GM12873 (cell line): ENCODE measurements around the gene PPM1J.

Experiments
- TF ChIP-seq, protein P1 (sequence below): IDR thresholded peaks from 2 replicates; pipeline ENCODE4 v1.5.1; 2012; ENCODE audit warnings: low read depth, mild to moderate bottlenecking, moderate library complexity, low read length, control low read depth; ENCODE audit not compliant: insufficient read depth; ENCODE audit errors: missing control alignments

The PPM1J gene

DNA sequence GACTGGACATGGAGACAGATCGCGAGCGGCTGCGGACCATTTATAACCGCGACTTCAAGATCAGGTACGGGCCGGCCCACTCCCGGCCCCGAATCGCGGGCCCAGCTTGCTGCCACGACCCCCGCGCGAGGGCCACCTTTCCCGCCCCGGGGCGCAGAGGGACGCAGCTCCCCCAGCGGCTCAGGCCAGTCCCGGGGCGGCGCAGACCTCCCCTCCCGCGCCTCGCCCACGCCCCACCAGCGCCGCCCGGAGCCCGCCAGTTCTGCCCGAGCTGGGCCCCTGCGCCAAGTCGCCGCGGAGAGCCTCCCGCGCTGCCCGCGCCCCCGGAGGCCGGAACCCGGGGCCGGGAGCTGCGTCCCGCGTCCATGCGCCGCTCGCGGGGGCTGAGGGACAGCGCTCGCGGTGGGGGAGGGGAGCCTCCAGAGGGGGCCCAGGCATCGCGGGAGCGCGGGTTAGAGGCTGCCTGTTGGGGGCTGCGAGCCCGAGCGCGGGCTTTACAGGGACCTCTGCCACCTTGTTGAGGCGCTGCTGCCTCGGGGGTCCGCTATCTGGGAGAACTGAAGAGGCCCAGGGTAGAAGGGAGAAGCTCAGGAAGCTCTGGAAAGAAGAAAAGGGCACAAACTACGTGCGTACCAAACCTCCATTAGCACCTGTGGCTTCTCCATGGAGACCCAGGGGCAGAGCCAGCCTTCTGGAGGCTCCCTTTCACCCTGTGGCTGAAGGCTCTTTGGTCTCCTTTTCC lies 40.0 kb downstream of the PPM1J start:
- TF ChIP-seq, protein P1, sequence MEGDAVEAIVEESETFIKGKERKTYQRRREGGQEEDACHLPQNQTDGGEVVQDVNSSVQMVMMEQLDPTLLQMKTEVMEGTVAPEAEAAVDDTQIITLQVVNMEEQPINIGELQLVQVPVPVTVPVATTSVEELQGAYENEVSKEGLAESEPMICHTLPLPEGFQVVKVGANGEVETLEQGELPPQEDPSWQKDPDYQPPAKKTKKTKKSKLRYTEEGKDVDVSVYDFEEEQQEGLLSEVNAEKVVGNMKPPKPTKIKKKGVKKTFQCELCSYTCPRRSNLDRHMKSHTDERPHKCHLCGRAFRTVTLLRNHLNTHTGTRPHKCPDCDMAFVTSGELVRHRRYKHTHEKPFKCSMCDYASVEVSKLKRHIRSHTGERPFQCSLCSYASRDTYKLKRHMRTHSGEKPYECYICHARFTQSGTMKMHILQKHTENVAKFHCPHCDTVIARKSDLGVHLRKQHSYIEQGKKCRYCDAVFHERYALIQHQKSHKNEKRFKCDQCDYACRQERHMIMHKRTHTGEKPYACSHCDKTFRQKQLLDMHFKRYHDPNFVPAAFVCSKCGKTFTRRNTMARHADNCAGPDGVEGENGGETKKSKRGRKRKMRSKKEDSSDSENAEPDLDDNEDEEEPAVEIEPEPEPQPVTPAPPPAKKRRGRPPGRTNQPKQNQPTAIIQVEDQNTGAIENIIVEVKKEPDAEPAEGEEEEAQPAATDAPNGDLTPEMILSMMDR: peak; percentile 10

DNA sequence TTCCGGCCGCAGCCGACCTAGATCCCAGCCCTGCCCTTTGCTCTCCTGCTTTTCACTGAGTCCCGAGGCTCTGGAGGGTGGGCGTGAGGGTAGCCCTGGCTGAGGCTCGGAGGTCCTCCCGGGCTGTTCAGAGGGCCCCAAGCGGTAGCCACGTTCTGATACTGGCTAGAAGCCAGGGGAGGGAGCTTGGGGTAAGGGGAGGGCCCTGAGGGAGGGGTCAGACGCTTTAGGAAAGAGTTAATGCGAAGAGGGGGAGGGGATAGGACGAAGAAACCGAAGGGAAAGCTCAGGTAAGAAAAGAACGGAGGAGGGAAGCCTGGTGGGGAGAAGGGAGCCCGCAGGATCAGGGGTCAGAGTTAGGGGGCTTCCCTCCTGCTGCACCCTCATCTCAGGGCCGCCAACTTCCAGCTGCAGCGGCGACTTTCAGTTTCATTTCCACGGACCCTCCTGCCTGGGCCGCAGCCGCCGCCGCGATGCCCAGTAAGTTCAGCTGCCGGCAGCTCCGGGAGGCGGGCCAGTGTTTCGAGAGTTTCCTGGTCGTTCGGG lies 40.6 kb downstream of the PPM1J start, which contains the start of gene MOV10:
TSS of gene MOV10 (plus strand) at position 220 of the 546 bp plus-strand sequence. CDS start at position 474, 254 bp downstream.
- TF ChIP-seq, protein P1: no peak

DNA sequence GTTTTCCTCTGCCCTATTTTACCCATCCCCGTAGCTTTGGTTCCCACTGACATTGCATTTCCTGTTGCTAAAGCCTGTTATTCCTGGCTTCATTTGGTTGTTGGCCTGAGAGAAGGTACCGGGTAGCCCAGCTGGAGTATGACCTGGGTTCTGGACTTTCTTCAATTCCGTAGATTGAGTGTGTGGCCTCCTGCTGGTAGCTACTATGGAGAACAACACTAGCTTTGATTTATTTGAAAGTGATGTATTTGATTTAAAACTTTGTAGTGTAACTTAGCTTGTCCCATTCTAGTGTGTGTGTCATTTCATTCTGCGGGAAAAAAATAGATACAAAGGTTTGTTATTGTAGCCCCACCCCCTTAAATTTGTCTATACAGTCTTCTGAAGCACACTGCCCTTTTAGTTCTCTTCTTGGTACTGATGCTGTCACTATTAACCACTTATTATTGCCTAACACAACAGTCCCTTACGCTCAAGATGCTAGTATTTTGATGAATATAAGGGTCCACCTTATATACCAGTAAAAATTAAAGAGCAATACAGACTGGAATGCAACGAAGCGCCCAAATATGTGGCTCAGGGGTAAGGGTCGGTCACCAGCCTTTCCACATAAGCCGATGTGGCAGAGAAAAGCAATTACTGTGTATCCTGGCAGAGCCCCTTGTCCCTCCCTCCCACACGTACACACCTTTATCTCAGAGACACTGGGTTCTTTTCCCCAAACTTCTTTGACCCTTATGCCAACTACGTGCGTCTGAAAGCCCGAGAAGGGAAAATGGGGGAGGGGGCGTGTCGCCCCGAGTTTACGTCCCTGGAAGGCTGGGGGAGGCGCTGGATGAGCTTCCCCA lies 41.3 kb downstream of the PPM1J start:
- TF ChIP-seq, protein P1: peak; percentile 54

DNA sequence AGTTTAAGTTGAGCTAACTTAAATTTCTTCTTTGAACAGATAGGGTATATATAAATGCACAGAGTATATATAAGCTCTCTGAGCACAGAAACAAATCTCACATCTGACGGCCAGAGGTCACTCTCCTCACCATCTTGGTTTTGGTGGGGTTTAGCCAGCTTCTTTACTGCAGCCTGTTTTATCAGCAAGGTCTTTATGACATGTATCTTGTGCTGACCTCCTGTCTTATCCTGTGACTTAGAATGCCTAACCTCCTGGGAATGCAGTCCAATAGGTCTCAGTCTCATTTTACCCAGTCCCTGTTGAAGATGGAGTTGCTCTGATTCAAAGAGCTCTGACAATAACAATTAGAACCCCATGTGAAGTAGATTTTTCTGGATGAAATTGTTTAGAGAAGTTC lies 42.3 kb downstream of the PPM1J start:
- TF ChIP-seq, protein P1: no peak

DNA sequence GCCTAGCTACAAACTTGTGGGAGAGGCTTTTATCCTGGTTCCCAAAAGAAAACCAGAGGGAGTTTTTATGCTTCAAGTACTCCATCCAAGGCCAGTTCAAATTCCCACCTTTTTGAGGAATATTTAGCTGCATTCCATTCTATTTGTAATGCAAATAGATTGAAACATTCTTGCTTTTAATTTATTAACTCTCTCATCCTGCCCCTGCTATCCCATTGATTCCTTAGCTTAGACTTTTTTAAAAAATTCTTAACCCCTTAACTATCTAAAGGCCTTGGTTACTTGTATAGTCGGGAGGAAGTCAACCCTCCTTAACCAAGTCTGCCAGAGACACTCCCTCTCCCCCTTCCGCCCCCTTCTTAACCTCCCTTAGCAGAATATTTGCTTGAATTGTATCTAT lies 43.1 kb downstream of the PPM1J start:
- TF ChIP-seq, protein P1: no peak

DNA sequence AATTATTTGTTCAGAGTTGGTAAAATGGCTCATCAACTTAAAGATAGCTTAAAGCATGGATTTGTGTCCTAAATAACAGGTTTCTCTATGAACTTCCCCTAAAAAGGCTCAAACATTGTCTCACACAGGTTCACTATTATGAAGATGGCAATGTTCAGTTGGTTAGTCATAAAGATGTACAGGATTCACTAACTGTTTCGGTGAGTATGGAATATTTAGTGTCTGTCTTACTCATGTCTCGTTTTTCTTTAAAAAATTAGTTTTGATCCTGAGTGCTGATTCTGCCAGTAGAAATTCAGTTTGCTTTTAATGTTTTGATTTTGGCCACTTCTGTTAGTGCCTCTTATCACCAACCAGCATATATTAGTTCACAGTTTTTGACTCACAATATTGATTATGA lies 48.2 kb downstream of the PPM1J start:
- TF ChIP-seq, protein P1: no peak

DNA sequence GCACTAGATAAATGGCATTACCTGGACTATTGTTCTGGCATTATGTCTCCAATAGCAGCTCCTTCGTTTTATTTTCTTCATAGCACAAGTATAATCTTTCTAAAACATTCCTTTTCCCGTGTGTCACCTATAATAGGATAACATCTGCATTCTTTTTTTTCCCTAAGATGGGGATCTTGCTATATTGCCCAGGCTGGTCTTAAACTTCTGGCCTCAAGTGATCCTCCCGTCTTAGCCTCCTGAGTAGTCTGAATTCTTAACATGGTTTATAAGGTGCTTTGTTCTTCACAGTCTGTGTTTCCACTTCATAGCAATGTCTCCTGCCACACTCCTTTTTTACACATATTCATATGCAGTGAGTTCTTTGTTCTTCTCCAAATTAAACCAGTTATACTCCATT lies 49.3 kb downstream of the PPM1J start:
- TF ChIP-seq, protein P1: no peak
